ENCODE data around the gene RASSF8.

Gene RASSF8

GRCh38 chr12:25992026-25992782, 33.7 kb downstream of the RASSF8 start:
- no peaks in the 10 kb centered on the region for H3K36me3 ChIP-seq (replicated peaks; ENCODE audit: insufficient read depth, low read length)
- no peaks in the 10 kb centered on the region for H4K20me1 ChIP-seq (ENCODE audit: insufficient read depth, low read length)
- no peak overlapping the region for H2AFZ ChIP-seq (ENCODE audit: low read length)
- H3K9ac ChIP-seq (ENCODE audit: low read length) = no peak overlapping the region
- no peaks in the 10 kb centered on the region for H3K79me2 ChIP-seq (ENCODE audit: low read length)
- H3F3A ChIP-seq (ENCODE audit: insufficient read depth, low read length) = peaks cover 3% of the 10 kb centered on the region; the same call in 1 of the 2 replicates
- H3K4me2 ChIP-seq (ENCODE audit: low read depth, low read length) = no peak overlapping the region
- no peak overlapping the region for H3K27ac ChIP-seq (ENCODE audit: low read length)
- DNase-seq = no peak
- H3K4me1 ChIP-seq (ENCODE audit: low read length) = 0 out of 2 replicates have a peak, but pooled peaks cover 6% of the 10 kb centered on the region
- TF ChIP-seq EZH2 (optimal IDR thresholded peaks at IDR 0.05; ENCODE audit: low read depth, low read length) = no peak
- no peak for TF ChIP-seq EZH2phosphoT487 (IDR thresholded peaks at IDR 0.05; ENCODE audit: low read length)
- TF ChIP-seq CTCF (IDR thresholded peaks at IDR 0.05; ENCODE audit: low read length) = no peak
- no peaks in the 10 kb centered on the region for H3K9me2 ChIP-seq (replicated peaks; ENCODE audit: insufficient read depth, low read length)
- H3K27me3 ChIP-seq (replicated peaks; ENCODE audit: insufficient read depth, low read length) = no peaks in the 10 kb centered on the region
- H3K4me3 ChIP-seq (ENCODE audit: low read length) = no peak overlapping the region
- no peaks in the 10 kb centered on the region for H3K9me3 ChIP-seq (replicated peaks; ENCODE audit: insufficient read depth, low read length)

DNA sequence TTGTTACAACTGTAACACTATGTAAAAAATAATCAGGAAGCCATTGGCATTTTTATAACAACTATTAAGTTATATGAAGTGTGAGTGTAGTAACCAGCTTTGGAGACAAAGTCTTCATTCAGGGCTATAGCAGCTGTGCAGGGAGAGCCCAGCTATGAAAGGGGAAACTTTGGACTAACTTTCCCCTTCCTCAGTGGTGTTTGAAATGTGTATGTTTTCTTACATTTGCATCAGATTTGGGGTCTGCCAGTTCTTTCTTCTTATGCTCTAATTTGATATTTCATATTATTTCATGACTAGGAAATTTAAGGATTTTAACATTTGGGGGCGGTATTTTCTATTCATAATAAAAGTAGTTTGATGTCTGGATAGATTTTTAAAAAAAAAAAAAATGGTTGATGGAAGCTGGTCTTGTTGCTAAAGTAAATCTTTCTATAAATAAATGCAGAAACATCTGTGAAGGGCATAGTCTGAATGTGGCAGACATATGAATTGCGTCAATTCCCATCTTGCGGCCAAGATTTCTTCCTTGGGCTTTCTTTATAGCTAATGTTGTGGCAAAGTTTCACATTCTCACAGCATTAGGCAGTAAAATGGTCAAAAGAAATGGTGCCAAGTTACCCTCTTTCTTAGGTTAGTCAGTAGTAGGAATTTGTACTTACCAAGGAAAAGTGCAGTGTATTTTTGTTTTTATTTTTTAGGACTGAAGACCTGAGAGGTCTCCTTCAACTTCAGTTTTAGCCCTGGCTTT, 35.6 kb downstream of the RASSF8 start:
- Histone ChIP-seq H3K9me3 (replicated peaks; ENCODE audit: insufficient read depth, low read length) (no peaks in the 10 kb centered on the region), H3K27ac (ENCODE audit: low read length) (no peak overlapping the region), H3K4me2 (ENCODE audit: low read depth, low read length) (no peak overlapping the region), H3K79me2 (ENCODE audit: low read length) (no peaks in the 10 kb centered on the region), H3K27me3 (replicated peaks; ENCODE audit: insufficient read depth, low read length) (no peaks in the 10 kb centered on the region), H3K4me1 (ENCODE audit: low read length) (peaks cover 11% of the 10 kb centered on the region; the same call in 1 of the 2 replicates), H3K9me2 (replicated peaks; ENCODE audit: insufficient read depth, low read length) (no peaks in the 10 kb centered on the region), H3K36me3 (replicated peaks; ENCODE audit: insufficient read depth, low read length) (no peaks in the 10 kb centered on the region), H2AFZ (ENCODE audit: low read length) (no peak overlapping the region), H4K20me1 (ENCODE audit: insufficient read depth, low read length) (no peaks in the 10 kb centered on the region), H3F3A (ENCODE audit: insufficient read depth, low read length) (peaks cover 3% of the 10 kb centered on the region; the same call in 1 of the 2 replicates), H3K9ac (ENCODE audit: low read length) (no peak overlapping the region), H3K4me3 (ENCODE audit: low read length) (no peak overlapping the region)
- TF ChIP-seq CTCF (IDR thresholded peaks at IDR 0.05; ENCODE audit: low read length) = no peak
- no peak for TF ChIP-seq EZH2 (optimal IDR thresholded peaks at IDR 0.05; ENCODE audit: low read depth, low read length)
- TF ChIP-seq EZH2phosphoT487 (IDR thresholded peaks at IDR 0.05; ENCODE audit: low read length) = no peak
- DNase-seq = no peak

DNA sequence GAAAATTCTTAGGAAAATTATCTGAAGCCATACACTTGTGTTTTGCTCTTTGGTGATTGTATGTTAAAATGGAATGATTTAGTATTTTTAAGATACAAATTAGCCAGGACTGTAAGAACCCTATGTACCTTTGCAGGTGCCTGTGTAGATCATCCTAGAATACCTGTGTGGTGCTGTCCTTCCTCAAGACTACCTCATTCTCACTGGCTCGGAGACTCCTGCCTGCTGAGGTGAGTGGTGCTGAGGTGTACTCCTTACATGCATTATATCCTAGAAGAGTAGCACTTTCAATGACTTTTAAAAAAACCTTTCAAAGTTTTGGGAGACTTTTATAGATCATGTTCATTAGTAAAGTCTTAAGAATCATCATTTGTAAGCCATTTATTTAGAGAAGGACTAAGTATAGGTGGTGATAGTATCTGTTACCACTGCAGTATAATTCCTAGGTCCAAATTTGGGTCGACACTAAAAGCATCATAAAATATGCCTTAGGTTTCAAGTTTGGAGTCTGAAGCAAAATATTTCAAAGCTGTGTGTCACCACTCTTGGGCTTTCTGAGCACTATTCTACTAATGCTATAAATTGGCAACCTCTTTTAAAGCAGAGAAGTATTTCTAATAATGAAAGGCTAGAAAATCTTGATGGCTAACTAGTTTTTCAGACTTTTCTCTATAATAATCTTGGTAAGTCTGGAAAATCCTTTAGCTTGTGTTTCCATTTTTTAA, 36.6 kb downstream of the RASSF8 start:
- Histone ChIP-seq H3F3A (ENCODE audit: insufficient read depth, low read length) (peaks cover 3% of the 10 kb centered on the region; the same call in 1 of the 2 replicates), H3K4me3 (ENCODE audit: low read length) (no peak overlapping the region), H3K4me1 (ENCODE audit: low read length) (peaks cover 11% of the 10 kb centered on the region; the same call in 1 of the 2 replicates), H3K36me3 (replicated peaks; ENCODE audit: insufficient read depth, low read length) (no peaks in the 10 kb centered on the region), H3K9ac (ENCODE audit: low read length) (no peak overlapping the region), H2AFZ (ENCODE audit: low read length) (no peak overlapping the region), H3K4me2 (ENCODE audit: low read depth, low read length) (no peak overlapping the region), H3K27ac (ENCODE audit: low read length) (no peak overlapping the region), H4K20me1 (ENCODE audit: insufficient read depth, low read length) (no peaks in the 10 kb centered on the region), H3K79me2 (ENCODE audit: low read length) (no peaks in the 10 kb centered on the region), H3K9me3 (replicated peaks; ENCODE audit: insufficient read depth, low read length) (no peaks in the 10 kb centered on the region), H3K9me2 (replicated peaks; ENCODE audit: insufficient read depth, low read length) (no peaks in the 10 kb centered on the region), H3K27me3 (replicated peaks; ENCODE audit: insufficient read depth, low read length) (no peaks in the 10 kb centered on the region)
- no peak for DNase-seq
- TF ChIP-seq EZH2 (optimal IDR thresholded peaks at IDR 0.05; ENCODE audit: low read depth, low read length) = no peak
- no peak for TF ChIP-seq CTCF (IDR thresholded peaks at IDR 0.05; ENCODE audit: low read length)
- TF ChIP-seq EZH2phosphoT487 (IDR thresholded peaks at IDR 0.05; ENCODE audit: low read length) = no peak

All from MM.1S (cell line).